Measurements from ENCODE around the gene HIVEP3.

HIVEP3 gene

DNA sequence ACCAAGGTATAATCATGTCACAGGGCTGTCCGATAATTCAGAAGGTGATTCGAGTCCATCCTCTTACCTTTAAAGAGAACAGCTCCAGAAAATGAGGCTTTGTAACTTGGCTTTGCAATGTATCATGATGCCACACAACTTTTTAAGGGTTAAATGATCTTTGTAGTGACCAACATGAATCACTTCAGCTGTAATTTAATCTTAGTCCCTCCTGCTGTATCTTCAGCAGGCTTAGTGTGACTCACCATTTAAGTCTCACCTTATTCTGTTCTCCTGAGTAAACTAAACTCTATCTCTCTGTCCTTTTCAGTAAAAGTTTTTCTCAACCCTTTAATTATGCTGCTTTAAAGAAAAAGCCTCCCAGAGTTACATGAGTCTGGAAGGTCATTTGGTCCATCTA is 1.9 kb upstream of the HIVEP3 start:
- DNase-seq (ENCODE audit: low read depth), result no peak

DNA sequence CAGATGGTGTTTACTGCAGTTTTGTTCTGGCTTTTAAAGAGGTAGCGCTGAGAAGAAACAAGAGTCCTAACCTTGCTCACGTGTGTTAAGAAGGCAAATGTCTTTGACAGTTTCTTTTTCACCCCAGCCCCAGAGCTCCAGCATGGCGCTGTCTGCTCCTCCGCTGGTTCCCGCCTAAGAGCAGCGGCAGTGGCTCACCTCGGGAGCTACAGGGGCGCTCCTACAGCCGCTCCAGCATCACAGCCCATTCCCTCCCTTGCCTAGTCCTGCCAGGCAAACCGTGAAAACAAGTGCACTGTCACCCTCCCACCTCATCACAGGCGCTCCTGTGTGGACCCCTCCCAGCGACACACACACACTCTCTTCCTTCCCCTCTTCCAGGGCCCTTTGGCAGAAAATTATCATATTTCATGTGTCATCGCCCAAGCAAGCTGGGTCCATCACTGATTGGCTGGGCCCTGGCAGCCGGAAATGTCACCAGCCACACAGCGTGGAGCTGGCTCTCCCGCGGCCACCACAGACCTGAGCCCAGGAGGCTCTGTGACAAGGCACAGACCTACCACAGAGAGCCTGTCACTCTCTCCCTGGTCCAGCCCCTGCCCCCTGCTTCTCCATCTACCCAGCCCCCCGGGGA is 1.2 kb upstream of the HIVEP3 start:
- peak; percentile 46 for DNase-seq (ENCODE audit: low read depth)

DNA sequence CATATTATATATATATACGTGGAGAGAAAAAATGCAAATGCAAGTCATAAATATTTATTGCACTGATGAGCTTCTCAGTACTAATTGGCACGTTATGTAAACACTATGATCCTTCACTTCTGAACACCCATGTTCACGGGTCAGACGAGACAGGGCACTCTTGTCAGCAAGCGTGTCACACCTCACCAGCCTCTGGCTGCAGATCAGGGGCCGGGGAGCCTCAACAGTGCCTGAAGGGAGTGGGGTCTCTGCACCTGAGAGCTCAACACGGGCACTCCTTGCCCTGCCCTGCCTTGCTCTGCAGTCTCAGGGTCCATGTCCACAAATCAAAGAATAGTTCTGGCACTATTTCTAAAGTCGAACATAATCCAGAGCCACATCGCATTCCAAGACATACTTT is 409 bp upstream of the HIVEP3 start:
- DNase-seq (ENCODE audit: low read depth), result no peak

DNA sequence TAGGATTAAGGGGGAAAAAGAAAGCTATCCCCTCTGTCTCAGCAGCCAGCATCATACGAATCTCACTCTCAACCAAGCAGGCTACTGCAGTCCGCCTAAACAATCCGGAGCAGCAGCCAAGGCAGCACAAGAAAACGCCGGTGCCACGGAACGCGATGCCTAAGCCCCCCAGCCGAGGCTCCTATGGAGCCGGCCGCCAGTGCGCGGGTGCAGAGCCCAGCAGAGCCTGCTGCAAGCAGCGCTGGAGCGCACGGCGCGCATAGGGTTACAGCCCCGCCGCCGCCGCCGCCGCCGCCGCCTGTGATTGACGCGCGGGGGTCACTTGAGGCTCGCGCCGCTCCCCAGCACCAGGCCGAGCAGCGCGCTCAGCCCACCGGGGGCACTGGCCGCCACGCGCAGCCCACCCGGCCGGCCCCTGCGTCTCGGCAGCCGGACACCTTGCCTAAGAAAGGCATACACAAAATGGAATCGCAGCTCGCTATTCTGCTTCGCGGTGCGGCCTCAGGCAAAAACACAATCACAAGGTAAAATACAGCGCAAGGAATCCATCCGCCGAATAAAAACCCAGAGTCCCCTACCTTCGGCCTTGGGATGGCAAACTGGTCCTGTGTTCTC is 780 bp downstream of the HIVEP3 start:
- DNase-seq (ENCODE audit: low read depth), result no peak

DNA sequence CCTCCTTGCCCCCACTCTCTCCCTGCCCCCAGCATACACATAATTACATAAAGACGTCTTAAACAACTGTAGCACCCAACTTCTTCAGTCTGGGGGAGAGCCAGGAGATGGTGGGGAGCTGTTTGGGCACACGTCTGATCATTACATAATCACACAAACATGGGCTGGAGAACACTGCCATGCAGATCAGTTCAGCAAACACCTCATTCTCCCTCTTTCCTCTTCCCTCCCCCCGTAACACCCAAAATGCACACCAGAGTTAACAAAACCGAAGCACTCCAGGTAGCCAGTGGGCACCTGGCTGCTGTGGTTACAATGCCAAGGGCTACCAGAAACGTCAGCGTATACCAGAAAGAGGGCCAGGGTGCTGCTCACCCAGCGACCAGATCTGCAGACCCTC is 1.6 kb downstream of the HIVEP3 start:
- DNase-seq (ENCODE audit: low read depth), result no peak

DNA sequence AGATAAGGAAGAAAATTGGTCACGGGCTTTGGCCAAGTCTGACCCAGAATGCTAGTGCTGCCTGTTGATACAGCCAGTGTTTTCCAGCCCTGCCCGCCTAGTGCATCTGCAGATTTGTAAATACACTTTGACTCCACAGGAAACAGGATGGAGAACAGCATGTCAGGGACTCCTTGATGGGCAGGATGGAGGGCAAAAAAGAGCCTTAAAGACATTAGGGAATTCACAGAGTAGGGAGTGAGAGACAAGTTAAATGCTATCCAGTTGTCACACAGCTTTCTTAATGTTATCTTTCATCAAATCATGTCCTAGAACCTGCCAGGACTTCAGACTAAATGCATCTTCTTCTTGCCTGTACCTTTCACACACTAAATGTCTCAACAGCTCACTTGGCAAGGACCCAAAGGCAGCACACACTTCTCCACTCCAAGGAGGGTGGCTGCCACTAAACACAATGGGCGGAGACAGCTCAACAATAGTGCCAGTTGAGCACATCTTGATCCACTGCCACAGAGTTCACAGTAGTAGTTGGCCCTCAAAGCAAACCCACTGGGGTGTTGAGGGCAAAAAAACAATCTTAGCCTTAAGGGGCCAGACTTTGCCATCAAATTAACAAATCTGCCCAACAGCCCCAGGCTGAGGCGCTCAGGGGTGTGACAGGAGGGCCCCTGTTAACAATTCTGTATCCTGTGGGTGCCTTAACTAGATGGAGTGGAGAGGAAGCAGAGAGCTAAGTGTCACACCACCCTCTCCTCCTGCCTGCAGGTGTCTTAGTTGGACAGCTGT is 2.7 kb downstream of the HIVEP3 start:
- no peak for DNase-seq (ENCODE audit: low read depth)

DNA sequence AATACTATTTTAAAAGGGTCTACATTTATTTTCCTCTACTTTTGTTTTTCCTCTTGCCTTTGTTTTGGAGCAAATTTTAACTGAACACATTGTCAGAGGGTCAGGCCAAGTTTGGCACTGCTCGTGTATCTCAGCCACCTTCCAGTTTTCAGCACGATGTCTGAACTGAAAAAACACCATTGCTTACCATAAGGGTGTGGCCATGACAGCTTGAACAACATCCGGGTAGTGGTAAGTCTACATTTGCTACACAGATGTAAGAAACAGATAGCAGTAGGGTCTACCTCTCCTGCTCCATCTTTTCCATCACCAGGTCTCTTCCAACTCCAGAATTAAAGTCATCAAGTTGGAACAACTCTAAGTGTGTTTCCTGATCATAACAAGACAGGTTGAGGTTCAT is 4.2 kb downstream of the HIVEP3 start:
- DNase-seq (ENCODE audit: low read depth), result no peak

DNA sequence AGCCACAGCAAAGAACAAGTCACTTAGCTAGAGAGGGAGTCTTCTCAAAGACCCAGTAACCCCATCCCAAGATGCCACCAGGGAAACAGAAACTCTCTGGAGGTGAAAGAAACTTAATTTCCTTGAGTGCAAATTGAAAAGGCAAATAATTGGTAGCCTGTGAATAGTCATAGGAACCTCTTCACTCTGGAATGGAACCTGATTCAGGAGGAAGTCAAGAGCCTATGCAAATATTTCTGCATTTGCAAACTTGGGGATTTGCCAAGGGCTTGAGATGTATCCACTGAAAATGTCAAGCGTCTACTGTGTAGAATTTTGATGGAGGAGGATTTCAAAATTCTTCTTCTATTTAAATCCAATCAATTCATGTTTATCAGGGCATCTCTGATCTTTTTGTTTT is 5.7 kb downstream of the HIVEP3 start:
- no peak for DNase-seq (ENCODE audit: low read depth)

DNA sequence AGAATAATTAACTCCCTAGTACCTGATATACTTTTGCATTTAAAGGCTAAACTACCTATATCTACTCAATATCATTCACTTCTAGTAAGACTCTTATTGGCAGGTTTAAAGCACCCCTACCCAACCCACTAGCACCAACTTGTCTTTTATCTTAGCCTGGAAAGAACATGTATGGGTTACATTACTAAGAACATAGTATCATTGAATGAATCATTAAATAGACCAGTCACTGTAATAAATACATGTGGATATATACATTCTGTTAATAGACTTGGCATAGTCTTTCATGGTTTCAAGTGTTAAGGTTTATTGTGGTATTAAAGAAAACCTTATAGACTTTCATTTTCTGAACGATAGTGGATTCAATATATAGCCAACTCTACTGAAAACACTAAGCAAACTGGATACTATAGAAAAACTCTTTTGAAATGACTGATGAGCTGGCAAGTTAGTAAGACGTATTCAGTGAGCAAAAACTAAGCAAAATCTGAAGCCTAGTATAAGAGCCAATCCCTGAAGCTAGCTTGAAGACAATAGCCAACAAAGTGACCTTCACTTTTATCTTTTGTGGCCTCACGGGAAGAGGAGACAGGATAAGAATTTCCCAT is 10.3 kb downstream of the HIVEP3 start:
- no peak for DNase-seq (ENCODE audit: low read depth)

DNA sequence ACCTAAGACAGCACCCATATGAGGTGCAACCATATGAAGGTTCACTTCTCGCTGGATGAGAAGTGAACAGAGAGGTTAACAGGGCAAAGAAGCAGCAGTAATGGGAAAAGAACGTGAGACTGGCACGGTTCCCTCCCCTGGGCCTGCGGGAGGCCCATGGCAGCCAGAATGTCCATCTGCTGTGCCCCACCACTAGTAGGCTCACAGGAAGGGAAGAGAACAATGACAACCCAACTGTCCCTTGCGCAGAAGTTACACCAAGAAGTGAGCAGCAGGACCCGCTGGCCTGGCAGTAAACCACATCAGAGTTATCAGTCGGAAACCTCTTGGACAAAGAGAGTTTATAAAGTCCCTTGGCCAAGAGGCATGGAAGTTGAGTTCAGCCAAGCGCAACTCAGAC is 11.3 kb downstream of the HIVEP3 start:
- DNase-seq (ENCODE audit: low read depth), result no peak

DNA sequence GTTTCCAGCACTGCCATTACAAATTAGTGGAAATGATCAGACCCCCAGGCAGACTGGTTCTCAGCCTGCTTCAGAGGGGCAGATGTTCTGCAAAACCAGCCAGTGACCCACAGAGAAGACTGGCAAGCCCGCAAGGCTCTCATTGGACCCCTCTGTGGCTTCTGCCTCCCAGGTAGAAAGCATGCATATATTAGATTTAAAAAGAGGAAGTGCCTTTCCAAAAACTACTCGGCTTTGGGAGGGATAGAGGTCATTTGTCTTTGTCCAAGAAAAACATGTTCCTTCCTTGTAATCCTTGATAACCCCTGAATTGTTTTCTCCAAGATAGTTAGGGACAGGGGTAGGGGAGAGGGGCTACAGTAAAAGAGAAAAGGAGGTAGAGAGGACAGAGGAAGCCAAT is 11.8 kb downstream of the HIVEP3 start:
- DNase-seq (ENCODE audit: low read depth), result no peak

DNA sequence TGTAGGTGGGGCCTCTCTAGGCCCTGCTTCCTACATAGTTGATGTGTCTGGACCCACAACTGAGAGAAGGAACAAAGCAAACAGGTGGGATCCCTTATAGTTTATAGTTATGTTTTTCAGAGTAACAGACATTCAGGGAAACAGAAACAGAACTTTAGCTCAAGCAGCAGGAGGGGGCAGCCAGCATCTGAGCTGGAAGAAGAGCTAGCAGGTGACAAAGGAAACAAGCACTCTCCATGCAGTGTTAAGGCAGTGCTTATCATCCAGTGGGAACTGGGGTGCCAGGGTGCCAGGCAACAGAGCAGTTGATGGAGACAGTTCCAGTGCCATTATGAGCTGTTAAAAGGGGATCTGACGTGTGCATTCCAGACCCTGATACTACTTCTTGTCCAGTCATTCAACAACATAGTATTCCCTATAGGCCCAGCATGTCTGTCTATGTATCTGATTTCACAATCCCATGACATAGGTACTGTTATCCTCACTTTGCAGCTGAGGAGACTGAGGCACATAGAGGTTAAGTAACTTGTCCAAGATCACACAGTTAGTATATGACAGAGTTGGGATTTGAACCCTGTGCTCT is 13.5 kb downstream of the HIVEP3 start:
- no peak for DNase-seq (ENCODE audit: low read depth)

DNA sequence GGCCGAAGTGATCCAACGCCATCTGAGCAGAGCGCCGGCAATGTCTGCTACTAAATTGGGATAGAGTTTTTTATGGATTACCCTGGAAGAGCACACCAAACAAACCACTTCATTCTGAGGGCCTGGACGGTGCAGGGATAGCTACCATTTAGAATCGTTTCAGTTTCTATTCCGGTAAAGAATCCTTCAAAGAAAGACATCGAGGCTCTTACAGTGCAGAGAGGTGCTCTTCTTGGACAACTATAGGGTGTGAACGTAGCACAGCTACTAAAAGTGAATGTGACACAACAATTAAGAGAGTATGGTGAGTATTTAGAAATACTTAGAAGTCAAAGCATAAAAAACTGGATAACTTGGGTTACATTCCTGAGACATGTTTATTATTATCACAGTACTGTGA is 16.1 kb downstream of the HIVEP3 start:
- no peak for DNase-seq (ENCODE audit: low read depth)

DNA sequence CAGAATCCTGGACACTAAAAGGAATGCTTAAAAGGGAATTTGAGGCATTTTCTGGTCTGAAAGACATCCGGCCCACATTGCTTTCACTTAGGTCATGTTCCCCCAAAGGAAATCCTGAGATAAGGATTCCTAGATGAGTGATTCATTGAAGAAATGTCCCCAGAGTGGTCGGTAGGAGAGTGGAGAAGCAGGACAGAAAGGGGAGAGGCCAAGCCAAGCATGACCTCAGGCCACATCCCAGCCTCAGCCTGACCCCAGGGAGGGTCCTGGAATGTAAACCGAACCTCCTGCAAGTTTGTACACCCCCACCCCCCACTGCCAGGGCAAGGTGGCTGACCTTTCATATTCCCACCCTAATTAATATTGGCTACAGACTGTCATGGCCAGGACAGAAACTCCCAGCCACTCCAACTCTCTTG is 16.6 kb downstream of the HIVEP3 start:
- DNase-seq (ENCODE audit: low read depth), result no peak

DNA sequence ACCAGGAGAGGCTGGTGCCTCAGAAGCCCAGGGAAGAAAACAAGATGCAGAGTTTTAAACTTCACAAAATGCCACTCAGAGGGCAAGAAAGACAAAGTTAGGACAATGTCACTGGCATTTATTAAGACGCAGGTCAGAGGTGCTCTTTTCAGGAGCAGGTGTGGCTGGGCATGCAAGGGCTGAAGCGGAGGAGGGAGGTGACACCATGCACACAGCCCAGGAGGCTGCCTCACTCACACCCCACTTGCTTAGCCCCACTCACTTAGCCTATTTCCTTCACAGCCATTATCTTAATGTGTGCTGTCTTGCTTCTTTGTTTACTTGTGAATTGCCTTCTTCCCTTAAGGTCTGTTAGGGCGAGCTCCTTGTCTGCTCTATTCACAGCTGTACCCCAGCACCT is 17.2 kb downstream of the HIVEP3 start:
- no peak for DNase-seq (ENCODE audit: low read depth)

DNA sequence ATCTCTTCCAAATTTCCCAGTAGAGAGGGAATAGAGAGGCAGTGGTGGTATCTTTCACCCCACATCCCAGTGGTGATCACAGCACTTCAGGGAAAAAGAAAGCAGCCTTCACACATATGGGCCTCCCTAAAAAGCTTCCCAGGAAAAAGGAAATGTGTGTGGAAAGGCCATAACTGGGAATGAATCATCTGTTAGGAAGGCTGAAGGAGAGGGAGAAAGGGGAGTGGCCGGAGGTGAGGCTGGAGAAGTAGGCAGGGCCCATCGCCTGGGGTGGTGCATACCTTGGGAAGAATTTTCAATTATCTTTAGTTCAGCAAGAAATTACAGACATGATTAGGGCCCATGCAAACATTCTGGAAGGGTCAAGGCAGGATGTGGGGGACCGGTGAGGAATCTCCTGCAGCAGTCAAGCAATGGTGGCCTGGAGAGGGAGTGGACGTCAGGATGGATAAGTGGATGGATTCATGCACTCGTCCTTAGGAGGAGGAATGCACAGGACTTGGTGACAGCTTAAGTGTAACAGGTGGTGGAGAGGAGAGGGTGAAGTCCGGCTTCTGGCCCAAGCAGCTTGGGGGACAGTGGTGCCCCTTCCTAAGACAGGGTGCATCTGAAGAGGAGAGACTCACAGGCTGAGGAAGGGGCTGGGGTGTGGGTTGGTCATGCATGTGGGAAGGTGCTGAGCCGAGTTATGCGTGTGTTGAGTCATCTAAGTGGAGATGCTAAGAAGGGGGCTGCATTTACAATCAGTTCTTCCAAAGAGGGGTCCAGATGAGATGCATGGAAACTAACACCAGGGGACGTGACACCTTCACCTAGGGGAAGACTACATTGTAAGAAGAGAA is 17.9 kb downstream of the HIVEP3 start:
- DNase-seq (ENCODE audit: low read depth), result no peak

DNA sequence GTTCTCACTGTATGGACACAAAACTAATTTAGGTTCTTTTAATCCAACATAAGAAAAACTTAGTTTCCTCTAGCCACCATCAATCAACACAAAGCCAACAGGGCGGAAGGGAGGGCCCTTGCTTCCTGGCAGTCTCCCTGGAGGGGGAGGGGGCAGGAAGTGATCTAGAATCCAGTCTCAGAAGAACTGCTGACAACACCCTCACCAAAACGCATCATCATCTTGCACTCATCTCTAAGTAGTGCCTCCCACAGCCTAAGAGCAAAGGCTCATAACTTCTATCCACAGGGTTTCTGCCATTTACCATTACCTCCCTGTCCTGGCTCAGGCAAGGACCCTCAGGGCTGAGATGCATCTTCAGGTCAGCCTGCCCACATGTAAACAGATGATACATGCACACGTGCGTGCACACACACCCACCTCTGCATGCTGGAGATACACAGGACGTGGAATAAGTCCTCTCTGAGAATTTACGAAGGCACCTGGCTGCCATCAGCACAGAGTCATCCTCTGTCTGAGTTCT is 20.5 kb downstream of the HIVEP3 start:
- no peak for DNase-seq (ENCODE audit: low read depth)

DNA sequence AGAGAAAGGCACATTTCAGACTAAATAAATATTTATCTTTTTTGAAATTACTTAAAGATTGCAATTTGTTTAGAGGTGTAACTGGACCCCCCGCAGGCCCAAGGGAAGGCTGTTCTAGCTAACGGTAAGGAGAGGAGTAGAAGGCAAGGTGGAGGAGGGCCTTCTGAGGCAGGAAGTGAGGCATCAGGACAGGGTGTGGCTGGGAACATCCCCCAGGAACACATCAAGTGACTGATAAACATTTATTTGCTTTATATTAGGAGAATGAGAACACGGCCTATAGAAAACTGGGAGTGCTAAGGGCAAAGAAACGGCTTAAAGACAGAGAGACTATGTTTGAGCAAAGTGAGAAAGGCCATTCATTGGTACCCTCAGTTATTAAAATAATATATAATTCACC is 23.2 kb downstream of the HIVEP3 start:
- DNase-seq (ENCODE audit: low read depth), result no peak

DNA sequence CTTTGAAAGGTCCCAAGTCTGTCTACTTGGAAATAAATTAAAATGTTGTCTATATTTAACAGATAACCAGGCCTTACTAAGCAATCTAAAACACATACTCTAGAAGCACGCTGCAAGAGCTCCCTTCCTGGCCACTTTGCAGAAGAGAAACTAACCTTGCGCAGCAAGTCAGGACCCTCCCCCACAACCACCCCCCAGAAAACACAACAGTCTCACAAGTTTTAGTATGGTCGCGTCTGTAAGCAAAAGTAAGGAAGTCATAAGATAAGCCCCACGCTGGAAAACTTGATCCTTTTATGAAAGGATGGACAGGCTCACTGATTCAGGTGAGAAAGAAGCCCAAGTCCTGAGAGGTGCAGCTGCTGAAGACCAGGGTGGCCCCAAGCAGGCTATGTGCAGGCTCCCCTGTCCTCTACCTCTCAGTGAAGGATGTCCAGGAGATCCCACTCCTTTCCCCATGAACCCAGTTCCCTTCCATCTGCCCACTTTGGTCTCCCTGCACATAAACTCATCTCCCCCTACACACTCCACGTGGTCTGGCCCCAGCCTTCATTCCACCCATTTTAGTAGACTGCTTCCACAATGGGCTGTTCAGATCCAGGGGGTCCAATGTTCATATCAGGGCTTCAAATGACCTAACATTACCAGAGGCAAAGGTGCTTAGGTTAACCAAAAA is 23.8 kb downstream of the HIVEP3 start:
- DNase-seq (ENCODE audit: low read depth), result no peak

DNA sequence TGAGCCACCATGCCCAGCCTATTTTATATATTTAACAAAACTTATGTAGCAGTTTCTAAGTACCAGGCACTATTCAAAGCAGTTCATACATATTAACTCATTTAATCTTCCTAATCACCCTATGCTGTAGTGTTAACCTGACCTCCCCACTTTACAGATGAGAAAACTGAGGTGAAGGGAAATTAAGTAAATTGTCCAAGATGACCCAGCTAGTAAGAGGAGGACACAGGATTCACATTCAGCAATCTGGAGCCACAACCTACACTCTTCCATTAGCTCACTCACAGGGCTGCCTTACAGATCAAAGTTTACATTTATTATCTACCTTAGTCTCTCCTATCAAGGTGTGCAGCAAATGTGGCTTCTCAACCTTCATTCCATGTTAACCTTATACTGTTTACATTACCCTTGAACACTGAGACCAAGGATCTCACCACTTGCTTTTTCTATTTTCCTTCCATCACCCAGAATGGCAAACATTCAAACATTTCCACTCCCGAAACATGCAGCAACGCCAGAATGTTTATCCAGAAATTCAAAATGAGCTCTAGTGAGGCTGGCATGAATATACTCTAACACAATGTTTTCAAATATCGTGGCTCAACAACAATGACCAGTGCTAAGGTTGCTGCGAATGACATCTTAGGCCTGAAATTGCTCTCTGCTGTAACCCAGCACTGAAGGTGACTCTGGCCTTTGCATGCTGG is 24.5 kb downstream of the HIVEP3 start:
- no peak for DNase-seq (ENCODE audit: low read depth)

All from stimulated activated CD8-positive, alpha-beta memory T cell treated with anti-CD3 and anti-CD28 coated beads, Interleukin-7, amount 100 ng/mL, for 24 hours (primary cell).